Stimulated activated CD4-positive, alpha-beta T cell treated with anti-CD3 and anti-CD28 coated beads, Interleukin-4, amount 100 ng/mL, for 4 hours (primary cell): Measurements from ENCODE around the gene MRPL14.

ENCODE experiments used
- DNase-seq, 2 experiments: peaks; one replicate each; pipeline ENCODE4 v3.0.0-alpha.2; 2020

Gene MRPL14

DNA sequence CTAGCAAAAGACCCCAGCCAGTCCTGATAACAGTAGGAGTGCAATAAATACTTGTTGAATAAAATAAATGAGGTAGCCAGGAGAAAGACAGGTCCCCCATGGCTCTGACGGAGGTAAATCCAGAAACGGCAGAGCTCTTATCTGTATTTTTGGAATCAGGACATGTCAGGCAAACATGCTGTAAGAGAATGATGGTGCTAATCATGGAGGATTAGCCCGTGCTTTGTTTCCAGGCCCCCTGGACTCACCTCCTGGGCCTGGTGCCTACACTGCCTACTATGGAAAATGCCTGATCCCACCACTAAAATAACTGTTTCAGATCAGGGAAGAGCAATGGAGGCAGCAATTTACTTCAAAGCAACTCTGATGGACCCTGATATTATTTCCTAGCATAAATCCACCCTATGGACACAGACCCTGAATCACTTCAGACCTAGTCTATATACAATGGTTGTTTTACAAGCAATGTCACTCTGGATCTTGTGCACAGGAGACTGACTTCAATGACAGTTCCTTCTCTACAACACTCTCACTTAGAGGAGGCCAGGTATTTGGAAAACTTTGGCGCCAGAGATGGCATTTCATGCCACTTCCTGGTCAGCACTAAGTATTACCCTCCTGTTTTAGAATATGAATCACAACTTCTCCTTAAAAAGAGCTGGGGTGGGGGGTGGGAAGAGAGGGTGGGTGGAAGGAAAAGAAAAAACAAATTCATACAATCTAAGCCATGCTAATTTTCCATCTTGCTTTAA, 6.4 kb downstream of the MRPL14 start:
- no peak for DNase-seq

DNA sequence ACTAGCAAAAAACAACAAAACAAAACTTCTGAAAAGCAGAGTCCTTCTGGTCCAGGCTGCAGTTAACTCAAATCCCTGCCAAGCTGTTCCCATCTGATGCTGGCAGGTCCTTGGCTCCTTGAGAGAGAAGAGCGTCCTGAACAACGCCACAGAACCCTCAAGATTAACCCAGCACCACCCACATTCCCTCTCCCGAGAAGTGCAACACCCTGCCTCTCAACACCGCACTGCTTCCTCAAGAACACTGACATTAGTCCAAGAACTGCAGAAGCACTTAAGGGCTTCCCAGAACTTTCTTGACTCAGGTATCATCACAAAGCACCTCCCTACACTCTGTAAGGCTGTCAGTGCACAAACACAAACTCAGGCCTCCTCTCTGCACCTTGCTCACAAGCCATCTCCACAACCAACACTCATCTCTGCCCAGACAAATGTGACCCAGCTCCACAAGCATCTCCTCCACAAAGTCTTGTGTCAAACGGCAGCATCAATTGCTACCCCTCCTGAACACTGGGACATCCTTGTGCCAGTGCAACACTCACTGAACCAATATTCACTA, 7.5 kb downstream of the MRPL14 start:
- DNase-seq = no peak

DNA sequence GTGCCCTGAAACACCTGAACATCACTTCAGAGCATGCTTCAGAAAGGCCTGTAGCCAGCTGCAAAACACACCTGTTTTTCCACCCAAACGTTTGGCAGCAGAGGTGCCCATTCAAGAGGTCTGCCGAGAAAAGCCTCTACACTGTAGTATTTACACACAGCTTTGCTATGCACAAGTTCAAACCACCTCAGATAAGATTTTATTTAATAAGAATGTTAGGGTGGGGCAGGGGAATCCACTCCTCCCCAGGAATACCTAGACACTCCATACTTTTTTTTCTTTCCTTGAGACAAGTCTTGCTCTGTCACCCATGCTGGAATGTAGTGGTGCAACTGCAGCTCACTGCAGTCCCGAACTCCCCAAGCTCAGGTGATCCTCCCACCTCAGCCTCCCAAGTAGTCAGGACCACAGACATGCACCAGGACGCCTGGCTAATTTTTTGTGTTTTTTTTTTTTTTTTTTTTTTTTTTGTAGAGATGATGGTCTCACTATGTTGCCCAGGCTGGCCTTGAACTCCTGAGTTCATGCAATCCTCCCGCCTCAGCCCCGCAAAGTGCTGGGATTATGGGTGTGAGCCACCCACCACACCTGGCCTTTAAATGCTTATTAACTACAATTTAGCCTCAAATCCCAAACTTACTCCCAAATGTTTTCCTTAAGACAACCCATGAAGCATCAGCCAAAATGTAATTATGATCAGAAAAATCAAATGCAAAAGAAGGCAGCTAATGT, 9.7 kb downstream of the MRPL14 start:
- no peak for DNase-seq

DNA sequence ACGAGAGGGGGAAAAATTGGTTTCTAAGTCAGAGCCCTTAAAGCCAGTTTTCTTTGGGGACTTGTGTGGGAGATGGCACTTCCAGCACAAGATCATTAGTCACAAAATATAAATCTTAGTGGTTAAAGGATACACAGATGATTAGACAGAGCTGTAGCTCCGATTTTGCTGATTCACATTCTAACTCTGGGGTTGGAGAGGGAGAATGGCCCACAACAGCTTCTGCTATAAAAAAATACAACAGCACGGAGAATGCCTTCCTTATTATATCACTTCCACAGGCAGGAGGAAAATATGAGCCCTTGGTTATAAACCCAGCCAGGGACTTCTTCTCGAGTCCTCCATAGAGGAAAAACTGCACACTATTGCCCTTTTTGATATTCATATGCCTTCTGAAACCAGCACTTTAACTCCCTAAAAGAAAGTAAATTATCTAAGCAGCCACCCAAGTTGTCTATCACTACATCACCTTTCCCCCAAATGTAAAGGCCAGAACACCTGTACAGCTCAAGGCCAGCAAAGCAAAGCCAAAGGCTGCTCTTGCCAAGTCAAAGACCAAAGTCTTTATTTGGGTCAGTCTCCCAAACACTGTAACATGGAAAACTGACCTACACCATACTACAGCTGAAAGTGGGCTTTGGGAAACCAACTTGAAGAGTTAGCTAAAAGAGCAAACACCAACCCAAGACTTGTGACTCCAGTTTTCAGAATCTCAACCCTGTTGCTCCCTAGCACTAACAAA, 10.4 kb downstream of the MRPL14 start:
- DNase-seq = no peak

DNA sequence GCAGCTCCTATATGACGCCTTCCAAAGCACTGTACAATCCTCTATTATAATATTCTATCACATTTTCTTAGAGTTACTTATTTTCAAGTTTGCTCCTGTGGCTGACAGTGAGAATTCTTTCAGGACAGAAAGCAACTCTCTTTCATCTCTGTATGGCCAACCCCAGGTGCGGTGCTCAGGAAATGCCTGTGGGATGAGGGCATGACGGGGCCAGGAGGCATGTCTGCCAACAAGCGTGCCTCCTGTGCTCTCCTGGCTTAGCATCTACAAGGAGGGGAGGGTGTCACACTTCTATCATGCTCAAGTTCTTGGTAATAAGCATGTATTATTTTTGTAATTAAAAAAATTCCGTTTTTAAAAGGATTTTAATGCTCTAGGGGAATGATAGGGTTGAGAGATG, 11.4 kb downstream of the MRPL14 start:
- DNase-seq = no peak

DNA sequence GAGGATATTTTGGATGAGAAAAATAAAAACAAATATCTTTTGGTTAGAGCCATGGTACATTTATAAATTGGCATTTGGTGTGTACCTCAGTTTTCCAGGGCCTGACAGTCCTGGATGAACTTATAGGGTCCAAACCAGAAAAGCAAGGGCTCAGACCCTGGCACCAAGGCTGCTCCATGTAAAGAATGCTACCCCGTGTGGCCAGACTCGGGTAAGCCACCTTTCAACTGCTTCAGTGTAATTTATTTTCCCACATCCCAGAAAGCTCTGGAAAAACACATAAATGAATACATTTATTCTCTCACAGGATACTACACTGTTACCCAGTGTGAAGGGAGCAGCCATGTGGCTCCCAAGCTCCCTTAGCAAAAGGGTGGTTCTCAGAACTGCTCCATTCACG, 13.8 kb downstream of the MRPL14 start:
- no peak for DNase-seq

DNA sequence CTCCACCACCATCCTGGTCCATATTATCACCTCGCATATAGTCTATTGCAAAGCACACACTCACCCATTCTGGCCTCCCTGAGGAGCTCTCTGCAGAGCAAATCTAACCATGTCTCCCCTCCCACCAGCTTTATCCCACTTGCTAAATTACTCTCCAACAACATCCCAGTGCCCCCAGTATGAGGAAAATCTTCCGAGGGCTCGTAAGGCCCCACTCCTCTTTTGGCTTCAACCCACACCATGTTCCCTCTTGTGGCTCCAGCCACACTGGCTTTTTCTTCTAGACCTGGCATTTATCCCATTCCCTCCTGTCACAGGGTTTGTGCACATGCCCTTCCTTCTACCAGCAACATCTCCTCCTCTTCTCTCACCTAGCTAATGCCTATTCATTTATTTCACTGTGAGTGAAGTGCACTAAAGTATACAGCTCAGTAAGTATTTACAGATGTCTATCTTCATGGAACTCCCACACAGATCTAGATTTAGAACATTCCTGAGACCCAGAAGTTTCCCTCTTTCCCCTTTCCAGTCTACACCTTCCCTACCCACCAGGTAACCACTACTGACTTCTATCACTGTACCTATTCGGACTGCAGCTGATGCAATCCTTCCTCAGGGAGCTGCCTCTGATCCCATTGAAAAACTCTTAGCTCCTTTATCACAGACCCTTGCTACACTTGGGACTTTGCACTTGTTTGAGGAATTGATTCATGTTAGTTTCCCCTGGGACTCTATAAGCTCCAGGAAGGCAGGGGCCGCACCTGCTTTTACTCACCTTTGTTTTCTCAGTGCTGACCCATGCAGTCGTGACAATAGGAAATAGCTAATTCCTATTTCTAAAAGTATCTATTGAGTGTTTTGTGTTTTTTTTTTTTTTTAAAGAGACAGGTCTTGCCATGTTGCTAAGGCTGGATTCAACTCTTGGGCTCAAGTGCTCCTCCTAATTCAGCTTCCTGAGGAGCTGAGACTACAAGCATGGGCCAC, 15.5 kb downstream of the MRPL14 start:
- DNase-seq = no peak

DNA sequence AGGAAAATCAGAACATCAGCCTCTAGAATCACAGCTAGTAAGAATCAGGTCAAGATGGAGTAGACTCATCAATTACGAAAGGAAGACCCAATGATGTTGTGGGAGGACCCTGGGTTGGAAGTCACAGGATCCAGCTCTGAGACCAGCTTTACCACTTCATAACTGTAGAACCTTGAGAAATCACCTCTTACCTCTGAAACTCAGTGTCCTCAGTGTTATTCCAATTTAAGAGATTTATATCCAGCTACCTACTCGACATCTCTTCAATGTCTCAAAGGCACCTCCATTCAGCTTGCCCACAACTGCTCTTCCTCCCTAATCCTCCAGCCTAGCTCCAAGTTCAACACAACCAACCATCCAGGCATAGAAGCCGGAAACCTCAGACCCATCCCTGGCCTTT, 16.3 kb downstream of the MRPL14 start:
- DNase-seq = no peak

DNA sequence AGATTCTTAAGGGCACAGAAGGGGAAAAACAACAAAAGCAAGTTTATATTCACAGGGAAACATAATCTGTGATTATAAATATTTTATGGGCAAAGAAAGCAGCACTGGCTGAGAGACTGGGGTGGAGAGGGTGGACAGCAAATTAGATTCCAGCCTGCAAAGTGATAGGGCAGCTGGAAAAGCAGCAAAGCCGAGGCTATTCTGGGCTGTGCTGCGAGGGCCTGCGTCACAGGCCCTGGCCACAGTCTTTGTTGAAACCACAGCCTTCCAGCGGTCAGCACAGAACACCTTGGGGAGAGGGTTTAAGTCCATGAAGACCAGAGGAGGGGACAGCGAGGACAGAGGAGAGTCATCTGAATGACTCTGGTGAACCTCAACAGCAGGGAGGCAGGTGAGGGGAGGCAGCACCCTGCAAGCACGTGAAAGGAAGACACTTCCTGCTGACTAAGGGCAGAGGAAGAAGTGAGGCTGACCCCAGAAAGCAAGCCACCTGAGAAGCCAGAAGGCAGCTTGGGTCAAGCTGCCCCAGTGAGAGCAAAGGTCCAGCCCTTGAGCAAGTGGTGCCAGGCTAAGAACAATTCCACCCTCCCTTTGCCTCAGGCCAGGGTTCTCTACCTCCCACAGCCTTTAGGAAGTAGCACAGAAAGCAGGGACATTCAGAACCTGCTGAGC, 17.1 kb downstream of the MRPL14 start:
- DNase-seq = no peak

DNA sequence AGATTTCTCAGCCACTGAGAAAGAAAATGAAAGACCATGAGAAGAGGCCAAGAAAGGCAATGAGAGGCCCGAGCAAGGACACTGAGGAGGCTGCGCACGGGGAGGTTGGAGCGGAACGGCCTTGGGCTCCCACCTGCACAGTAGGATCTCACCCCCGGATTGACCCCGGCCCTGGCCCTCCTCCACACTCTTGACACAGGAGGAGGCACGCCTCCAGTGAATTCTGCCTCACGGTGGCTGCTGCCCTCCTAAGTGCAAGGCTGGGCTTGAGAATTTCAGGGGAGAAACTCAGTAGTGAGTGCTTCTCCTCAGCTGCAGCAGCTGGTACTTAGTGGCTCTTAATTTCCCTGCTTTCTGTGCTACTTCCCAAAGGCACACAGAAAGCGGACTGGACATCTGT, 18.0 kb downstream of the MRPL14 start:
- no peak for DNase-seq

DNA sequence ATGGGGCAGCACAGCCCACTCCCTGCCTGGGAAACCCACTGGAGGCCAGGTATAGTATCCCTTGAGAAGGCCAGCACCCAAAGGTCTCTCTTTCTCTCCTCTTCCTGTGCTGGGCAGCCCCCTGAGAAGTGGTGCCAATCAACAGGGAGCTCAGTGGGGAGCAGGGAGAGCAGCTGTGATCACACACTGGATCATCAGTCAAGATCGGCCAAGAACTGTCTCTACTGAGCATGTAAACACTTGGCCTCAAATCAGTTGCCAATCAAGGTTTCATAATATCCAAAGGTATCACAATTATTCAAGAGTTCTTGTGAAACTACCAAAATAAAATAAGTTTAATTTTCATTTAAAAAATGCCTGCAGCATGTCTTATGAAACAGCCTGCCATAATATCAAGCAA, 18.8 kb downstream of the MRPL14 start:
- no peak for DNase-seq

DNA sequence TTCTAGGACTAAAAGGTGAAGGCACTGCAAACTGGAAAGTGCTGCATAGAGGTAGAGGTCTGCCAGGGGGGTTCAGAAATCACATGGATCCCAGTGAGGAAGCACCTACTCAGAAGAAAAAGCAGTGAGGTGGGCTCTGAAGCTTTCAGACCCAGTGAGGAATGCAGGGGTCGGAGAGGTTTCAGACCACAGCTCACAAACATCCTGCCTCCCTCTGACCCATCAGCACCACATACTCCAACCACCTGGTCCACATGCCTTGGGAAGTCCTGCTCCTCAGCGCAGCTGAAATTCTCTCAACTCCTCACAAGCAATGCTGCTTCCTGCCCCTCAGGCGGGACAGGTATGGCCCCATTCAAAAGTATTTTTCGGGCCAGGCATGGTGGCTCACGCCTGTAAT, 20.2 kb downstream of the MRPL14 start:
- no peak for DNase-seq

DNA sequence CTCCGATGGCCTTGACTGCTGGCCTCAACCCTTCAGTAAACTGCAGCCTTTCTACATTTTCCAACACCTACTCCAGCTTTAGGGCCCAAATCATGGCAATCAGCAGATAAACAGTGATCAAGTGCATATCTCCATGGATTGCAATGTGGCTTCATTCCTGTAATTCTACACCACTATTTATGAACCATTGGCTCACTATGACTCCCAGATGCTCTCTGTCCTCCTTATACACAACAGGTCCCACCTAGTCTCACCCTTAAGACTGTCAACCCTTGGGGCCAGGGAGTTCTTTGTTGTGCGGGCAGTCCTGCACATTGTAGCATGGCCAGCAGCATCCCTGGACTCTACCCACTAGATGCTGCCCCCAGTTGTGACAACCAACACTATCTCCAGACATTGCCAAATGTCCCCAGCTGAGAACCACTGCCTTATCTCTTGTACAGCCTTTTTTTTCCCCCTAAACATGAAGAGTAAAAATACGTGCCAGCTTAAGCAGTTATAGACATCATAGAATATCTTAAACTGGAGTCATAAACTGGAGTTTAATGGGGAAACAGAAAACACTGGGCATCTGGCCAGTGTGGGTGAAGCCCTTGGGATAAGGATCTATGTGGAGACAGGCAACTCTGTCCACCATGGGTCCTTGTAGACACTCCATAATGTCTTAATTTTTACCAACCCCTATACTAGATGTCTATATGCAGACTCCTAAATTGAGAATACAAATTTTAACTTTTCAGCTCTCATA, 21.1 kb downstream of the MRPL14 start:
- no peak for DNase-seq

DNA sequence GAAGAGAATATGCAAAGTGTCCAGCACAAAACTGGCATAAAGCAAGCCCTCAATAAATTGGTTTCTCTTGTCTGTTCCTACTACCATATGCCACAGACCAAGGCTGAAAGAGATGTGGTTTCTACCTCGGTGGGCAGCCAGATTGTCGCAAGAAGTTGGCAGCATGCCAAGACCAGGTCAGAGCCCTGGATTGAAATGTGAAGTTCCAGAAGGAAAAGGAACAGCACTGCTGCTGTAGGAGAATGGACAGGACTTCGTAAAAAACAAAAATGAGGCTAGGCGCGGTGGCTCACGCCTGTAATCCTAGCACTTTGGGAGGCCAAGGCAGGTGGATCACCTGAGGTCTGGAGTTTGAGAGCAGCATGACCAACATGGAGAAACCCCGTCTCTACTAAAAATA, 22.1 kb downstream of the MRPL14 start:
- DNase-seq = no peak

DNA sequence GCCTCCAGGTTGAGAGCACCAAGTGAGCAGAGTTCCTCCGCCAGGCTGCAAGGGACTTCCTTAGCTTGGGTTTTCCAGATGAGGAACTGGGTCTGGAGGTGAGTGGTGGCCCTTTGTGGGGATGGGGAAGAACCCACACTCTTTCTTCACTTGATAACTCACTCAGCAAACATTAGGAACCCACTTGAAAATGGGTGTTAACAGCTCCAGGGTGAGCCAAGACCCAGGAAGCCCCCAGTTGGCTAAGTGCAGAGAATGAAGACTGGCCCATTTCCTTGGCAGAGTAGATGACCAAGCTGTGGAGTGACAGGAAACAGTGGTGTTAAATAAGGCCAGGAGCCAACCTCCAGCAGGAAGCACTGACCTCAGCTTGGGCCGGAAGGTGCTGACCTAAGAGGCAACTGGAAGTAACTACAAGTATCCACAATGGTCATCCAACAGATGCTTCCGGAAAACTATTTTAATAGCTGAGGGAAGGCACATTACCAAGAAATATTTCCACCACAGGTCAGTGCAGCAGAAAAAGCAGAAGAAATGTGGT, 22.7 kb downstream of the MRPL14 start:
- DNase-seq = no peak

DNA sequence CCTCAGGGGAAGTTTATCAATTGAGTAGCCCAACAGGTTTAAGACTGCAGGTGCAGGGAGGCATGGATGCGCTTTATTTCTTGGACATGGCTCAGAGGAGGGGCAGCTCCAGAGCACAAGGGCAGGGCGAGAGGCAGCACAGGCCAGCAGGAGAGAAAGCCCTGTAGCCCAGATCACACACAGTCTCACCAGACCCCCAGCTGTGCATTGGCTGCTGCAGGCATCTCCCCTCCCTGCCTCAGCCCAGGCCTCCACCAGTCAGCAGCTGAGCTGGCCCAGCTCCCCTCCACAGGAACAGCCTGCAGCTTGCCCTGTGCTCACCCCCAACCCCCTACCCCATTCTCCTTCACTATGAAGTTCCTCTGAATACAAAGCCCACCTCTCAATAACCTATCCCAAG, 24.7 kb downstream of the MRPL14 start:
- DNase-seq = no peak

DNA sequence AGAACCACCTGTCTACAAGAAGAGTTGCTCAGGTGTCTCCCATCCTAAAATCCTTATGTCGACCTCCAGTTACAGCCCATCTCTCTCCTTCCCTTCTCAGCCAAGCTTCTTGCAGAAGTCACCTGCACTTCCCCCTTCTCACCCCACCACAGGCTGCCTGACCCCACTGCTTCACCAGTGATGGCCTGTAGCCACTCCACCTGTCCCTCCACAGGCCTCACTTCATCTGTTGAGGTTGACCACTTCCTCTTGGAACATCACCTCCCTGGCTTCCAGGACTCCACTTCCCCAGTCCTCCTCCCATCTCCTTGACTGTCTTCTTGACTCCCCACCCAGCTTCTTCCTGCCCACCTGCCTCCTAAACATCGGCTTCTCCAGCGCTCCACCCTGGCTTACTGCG, 25.4 kb downstream of the MRPL14 start:
- DNase-seq = no peak

DNA sequence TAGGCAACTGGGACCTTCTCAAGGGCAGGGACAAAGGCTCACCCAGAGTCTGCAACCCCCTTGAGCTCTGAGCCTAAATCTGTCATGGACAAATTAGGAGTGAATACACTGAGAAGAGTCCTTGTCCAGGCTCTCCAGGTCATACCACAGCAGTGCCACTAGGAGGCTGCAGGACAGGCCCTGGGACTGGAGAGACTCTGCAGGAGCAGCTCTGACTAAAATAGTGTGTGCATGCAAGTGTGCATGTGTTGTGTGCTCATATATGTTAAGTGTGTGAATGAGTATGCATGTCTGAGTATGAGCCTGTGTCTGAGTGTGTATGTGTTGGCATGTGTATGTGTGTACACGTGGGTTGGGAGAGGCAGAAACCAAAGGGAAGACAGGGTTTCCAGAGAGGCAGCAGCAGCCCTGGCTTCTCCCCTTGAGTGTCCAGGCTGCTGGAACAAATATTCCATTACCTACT, 27.1 kb downstream of the MRPL14 start:
- DNase-seq = no peak

DNA sequence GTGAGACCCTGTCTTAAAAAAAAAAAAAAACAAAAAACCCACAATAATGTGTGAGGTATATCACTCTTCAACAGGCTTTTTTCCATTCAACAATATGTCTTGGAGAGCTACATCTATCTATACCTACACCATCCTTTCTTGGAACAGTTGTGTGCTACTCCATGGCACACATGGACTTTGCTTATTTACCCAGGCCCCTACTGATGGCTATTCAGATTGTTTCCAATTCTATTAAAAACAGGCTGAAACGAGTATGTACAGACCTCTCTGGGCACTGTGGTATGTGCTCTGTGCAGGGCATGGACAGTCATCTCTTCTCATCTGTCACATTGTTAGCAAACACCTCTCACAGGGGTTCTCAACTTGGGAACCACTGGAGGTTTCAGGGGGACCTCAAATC, 28.1 kb downstream of the MRPL14 start:
- DNase-seq = no peak

DNA sequence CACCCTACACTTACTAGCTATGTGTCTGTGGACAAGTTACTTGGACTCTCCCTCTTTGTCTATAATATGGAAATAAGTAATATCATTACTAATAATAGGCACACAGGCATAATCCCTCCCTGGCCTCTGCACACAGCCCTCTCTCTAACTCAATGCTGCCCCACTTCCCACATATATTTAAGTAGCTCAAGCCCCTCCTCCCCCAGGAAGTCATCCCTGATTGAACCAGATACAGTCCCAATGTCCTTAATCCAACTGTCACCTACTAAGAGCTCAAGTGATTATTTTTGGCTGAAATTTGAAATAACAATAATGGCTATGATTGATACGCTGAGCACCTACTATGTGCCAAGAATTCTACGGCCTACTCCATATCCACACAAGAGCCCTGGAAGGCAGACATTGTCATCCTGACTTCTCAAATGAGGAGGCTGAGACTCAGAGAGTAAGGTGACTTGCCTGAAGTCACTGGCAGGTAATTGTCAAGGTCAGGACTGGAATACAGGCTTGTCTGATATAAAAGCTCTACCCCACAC, 29.4 kb downstream of the MRPL14 start:
- no peak for DNase-seq
